WTC11 (cell line): ENCODE data around the gene MAP7D3. TPM values are rescaled to one million over a fixed set of nuclear protein-coding genes. Genes with fewer than 3 reads are reported as not detected.

Source experiments
- ATAC-seq: fragments of 200-7000 bp; cut with Tn5 transposase; 2 replicates; pipeline ENCODE4 v1.10.0; 2021; ENCODE audit warnings: mild to moderate bottlenecking, moderate library complexity
- CTCF ChIA-PET: fragments of 300-600 bp; sonication (Branson Sonifier 250); formaldehyde crosslinking; loops from one replicate; lab custom pipeline; 2021; ENCODE audit warnings: antibody characterized with exemption; lab: Charles Lee
- POLR2A ChIA-PET: fragments of 350-600 bp; sonication (Branson Sonifier 250); formaldehyde crosslinking; loops from one replicate; lab custom pipeline; 2021; ENCODE audit warnings: antibody characterized with exemption; lab: Charles Lee
- DNase-seq: peaks from one replicate; pipeline ENCODE4 v3.0.0; 2021; ENCODE audit warnings: low spot score
- H3K27ac Mint-ChIP-seq: 2 replicates; pipeline ENCODE4 v1.8.0; 2021; ENCODE audit warnings: mixed read lengths
- H3K27me3 Mint-ChIP-seq: 2 replicates; pipeline ENCODE4 v1.8.0; 2021; ENCODE audit warnings: low read depth, mild to moderate bottlenecking, moderate library complexity, mixed read lengths
- H3K36me3 Mint-ChIP-seq: 2 replicates; pipeline ENCODE4 v1.8.0; 2021; ENCODE audit warnings: mixed read lengths
- H3K4me1 Mint-ChIP-seq: 2 replicates; pipeline ENCODE4 v1.8.0; 2022; ENCODE audit warnings: mixed read lengths
- H3K4me3 Mint-ChIP-seq: 2 replicates; pipeline ENCODE4 v1.8.0; 2021; ENCODE audit warnings: mild to moderate bottlenecking, moderate library complexity, mixed read lengths
- H3K9me3 Mint-ChIP-seq: 2 replicates; pipeline ENCODE4 v1.8.0; 2021; ENCODE audit warnings: mixed read lengths
- EMX1 ChIP-seq: fragments of 250-450 bp; sonication (Bioruptor Pico); IDR thresholded peaks from 2 replicates; pipeline ENCODE4 v1.8.0; 2021; ENCODE audit warnings: mild to moderate bottlenecking
- FOXK1 ChIP-seq: sonication (generic); formaldehyde crosslinking; IDR thresholded peaks from 2 replicates; pipeline ENCODE4 v1.8.0; 2022; ENCODE audit warnings: mild to moderate bottlenecking, moderate library complexity, missing genetic modification reagents
- JUN ChIP-seq: sonication (generic); formaldehyde crosslinking; IDR thresholded peaks from 2 replicates; pipeline ENCODE4 v1.8.0; 2023; ENCODE audit warnings: mild to moderate bottlenecking, missing genetic modification reagents
- NFATC4 ChIP-seq: fragments of 250-450 bp; sonication (Bioruptor Pico); IDR thresholded peaks from 2 replicates; pipeline ENCODE4 v1.9.0; 2021; ENCODE audit warnings: mild to moderate bottlenecking
- PRRX2 ChIP-seq: fragments of 250-450 bp; sonication (Bioruptor Pico); IDR thresholded peaks from 2 replicates; pipeline ENCODE4 v1.8.0; 2021; ENCODE audit warnings: mild to moderate bottlenecking
- ZNF219 ChIP-seq: sonication (generic); formaldehyde crosslinking; IDR thresholded peaks from 2 replicates; pipeline ENCODE4 v1.8.0; 2023; ENCODE audit warnings: missing genetic modification reagents, mild to moderate bottlenecking, borderline replicate concordance
- ZNF263 ChIP-seq: sonication (generic); formaldehyde crosslinking; IDR thresholded peaks from 2 replicates; pipeline ENCODE4 v1.8.1; 2022; ENCODE audit warnings: low read depth, mild to moderate bottlenecking, moderate library complexity, missing genetic modification reagents
- ZNF416 ChIP-seq: fragments of 250-450 bp; sonication (Bioruptor Pico); IDR thresholded peaks from 2 replicates; pipeline ENCODE4 v1.9.0; 2021; ENCODE audit warnings: mild to moderate bottlenecking, inconsistent platforms
- total RNA-seq: library from RNA; stranded (reverse); gene quantifications from 3 replicates; pipeline ENCODE4 v1.2.3, GENCODE V29; 2021
- TF ChIP-seq, protein P1 (sequence below): sonication (generic); formaldehyde crosslinking; IDR thresholded peaks from 2 replicates; pipeline ENCODE4 v1.8.0; 2022; ENCODE audit warnings: missing genetic modification reagents
- TF ChIP-seq, protein P2 (sequence below): sonication (generic); formaldehyde crosslinking; IDR thresholded peaks from 2 replicates; pipeline ENCODE4 v1.8.1; 2023; ENCODE audit warnings: mild to moderate bottlenecking, missing genetic modification reagents, moderate library complexity
- TF ChIP-seq, protein P3 (sequence below): sonication (generic); formaldehyde crosslinking; IDR thresholded peaks from 2 replicates; pipeline ENCODE4 v1.8.1; 2023; ENCODE audit warnings: mild to moderate bottlenecking, missing genetic modification reagents
- TF ChIP-seq, protein P4 (sequence below): fragments of 250-450 bp; sonication (Bioruptor Pico); conservative IDR thresholded peaks from 2 replicates; pipeline ENCODE4 v1.9.0; 2021; ENCODE audit warnings: mild to moderate bottlenecking
- TF ChIP-seq, protein P5 (sequence below): fragments of 200-600 bp; IDR thresholded peaks from 2 replicates; pipeline ENCODE4 v1.8.0; 2022; ENCODE audit warnings: antibody characterized with exemption
- TF ChIP-seq, protein P6 (sequence below): sonication (generic); formaldehyde crosslinking; IDR thresholded peaks from 2 replicates; pipeline ENCODE4 v1.8.0; 2023; ENCODE audit warnings: missing genetic modification reagents, mild to moderate bottlenecking, borderline replicate concordance
- TF ChIP-seq, protein P7 (sequence below): sonication (generic); formaldehyde crosslinking; IDR thresholded peaks from 2 replicates; pipeline ENCODE4 v1.8.0; 2023; ENCODE audit warnings: mild to moderate bottlenecking, missing genetic modification reagents

Gene MAP7D3
- total RNA-seq, 1 experiment from 2014 or later = 12.3 TPM

DNA sequence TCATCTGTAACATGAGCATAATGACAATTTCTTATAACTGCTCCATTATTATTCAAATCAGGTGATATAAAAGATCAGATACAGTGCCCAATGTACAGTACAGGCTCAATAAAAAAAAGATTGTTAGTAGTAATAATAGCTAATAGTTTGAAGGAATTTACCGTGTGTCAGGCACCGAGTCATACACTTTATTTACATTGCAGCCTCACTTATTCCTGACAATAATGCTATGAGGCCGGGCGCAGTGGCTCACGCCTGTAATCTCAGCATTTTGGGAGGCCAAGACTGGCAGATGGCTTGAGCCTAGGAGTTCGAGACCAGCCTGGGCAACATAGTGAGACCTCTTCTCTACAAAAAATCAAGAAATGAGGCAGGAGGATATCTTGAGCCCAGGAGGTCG, 10.1 kb upstream of the MAP7D3 start:
- ATAC-seq = no peak
- Mint-ChIP-seq H3K36me3 (no peaks in the 10 kb centered on the region), H3K4me1 (peaks cover 10% of the 10 kb centered on the region), H3K4me3 (no peak overlapping the region), H3K27me3 (no peaks in the 10 kb centered on the region), H3K9me3 (no peaks in the 10 kb centered on the region), H3K27ac (no peak overlapping the region)
- DNase-seq = no peak
- TF ChIP-seq, protein P1, sequence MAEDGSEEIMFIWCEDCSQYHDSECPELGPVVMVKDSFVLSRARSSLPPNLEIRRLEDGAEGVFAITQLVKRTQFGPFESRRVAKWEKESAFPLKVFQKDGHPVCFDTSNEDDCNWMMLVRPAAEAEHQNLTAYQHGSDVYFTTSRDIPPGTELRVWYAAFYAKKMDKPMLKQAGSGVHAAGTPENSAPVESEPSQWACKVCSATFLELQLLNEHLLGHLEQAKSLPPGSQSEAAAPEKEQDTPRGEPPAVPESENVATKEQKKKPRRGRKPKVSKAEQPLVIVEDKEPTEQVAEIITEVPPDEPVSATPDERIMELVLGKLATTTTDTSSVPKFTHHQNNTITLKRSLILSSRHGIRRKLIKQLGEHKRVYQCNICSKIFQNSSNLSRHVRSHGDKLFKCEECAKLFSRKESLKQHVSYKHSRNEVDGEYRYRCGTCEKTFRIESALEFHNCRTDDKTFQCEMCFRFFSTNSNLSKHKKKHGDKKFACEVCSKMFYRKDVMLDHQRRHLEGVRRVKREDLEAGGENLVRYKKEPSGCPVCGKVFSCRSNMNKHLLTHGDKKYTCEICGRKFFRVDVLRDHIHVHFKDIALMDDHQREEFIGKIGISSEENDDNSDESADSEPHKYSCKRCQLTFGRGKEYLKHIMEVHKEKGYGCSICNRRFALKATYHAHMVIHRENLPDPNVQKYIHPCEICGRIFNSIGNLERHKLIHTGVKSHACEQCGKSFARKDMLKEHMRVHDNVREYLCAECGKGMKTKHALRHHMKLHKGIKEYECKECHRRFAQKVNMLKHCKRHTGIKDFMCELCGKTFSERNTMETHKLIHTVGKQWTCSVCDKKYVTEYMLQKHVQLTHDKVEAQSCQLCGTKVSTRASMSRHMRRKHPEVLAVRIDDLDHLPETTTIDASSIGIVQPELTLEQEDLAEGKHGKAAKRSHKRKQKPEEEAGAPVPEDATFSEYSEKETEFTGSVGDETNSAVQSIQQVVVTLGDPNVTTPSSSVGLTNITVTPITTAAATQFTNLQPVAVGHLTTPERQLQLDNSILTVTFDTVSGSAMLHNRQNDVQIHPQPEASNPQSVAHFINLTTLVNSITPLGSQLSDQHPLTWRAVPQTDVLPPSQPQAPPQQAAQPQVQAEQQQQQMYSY (CRISPR knock-in tag) = no peak
- TF ChIP-seq PRRX2 (CRISPR knock-in tag) = no peak
- TF ChIP-seq ZNF263 (CRISPR knock-in tag) = no peak
- TF ChIP-seq JUN (CRISPR knock-in tag) = no peak
- TF ChIP-seq ZNF416 (CRISPR knock-in tag) = no peak
- TF ChIP-seq, protein P2, sequence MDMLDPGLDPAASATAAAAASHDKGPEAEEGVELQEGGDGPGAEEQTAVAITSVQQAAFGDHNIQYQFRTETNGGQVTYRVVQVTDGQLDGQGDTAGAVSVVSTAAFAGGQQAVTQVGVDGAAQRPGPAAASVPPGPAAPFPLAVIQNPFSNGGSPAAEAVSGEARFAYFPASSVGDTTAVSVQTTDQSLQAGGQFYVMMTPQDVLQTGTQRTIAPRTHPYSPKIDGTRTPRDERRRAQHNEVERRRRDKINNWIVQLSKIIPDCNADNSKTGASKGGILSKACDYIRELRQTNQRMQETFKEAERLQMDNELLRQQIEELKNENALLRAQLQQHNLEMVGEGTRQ (CRISPR knock-in tag) = no peak
- no peak for TF ChIP-seq ZNF219
- TF ChIP-seq, protein P3, sequence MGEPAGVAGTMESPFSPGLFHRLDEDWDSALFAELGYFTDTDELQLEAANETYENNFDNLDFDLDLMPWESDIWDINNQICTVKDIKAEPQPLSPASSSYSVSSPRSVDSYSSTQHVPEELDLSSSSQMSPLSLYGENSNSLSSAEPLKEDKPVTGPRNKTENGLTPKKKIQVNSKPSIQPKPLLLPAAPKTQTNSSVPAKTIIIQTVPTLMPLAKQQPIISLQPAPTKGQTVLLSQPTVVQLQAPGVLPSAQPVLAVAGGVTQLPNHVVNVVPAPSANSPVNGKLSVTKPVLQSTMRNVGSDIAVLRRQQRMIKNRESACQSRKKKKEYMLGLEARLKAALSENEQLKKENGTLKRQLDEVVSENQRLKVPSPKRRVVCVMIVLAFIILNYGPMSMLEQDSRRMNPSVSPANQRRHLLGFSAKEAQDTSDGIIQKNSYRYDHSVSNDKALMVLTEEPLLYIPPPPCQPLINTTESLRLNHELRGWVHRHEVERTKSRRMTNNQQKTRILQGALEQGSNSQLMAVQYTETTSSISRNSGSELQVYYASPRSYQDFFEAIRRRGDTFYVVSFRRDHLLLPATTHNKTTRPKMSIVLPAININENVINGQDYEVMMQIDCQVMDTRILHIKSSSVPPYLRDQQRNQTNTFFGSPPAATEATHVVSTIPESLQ (CRISPR knock-in tag) = no peak
- ChIA-PET CTCF (no interaction called here), POLR2A (no interaction called here)

DNA sequence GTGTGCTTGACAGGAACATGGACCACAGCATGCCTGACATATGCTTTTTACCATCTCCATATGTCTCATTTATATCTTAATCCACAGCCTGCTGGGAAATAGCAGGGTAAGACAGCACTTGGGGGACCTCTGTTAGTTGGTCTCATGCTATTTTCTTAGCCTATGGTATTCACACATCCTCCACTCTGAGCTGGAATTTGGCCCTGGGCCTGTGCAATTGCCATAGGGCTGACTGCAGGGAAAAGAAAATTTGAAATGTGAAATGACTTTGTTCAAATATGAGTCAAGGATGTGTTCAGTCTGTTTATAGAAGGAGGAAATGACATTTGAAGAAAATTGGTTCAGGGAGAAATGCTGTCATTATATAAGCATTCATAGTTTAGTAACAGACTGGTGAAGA, 9.6 kb upstream of the MAP7D3 start:
- H3K27me3 Mint-ChIP-seq = no peaks in the 10 kb centered on the region
- no peak for ATAC-seq
- H3K9me3 Mint-ChIP-seq = no peaks in the 10 kb centered on the region
- no peak overlapping the region for H3K27ac Mint-ChIP-seq
- peaks cover 13% of the 10 kb centered on the region for H3K4me1 Mint-ChIP-seq
- POLR2A ChIA-PET = no interaction called here
- no peaks in the 10 kb centered on the region for H3K36me3 Mint-ChIP-seq
- no peak overlapping the region for H3K4me3 Mint-ChIP-seq
- no peak for DNase-seq
- CTCF ChIA-PET = no interaction called here
- TF ChIP-seq FOXK1 (CRISPR knock-in tag) (no peak), EMX1 (CRISPR knock-in tag) (no peak), NFATC4 (CRISPR knock-in tag) (no peak)
- TF ChIP-seq, protein P4, sequence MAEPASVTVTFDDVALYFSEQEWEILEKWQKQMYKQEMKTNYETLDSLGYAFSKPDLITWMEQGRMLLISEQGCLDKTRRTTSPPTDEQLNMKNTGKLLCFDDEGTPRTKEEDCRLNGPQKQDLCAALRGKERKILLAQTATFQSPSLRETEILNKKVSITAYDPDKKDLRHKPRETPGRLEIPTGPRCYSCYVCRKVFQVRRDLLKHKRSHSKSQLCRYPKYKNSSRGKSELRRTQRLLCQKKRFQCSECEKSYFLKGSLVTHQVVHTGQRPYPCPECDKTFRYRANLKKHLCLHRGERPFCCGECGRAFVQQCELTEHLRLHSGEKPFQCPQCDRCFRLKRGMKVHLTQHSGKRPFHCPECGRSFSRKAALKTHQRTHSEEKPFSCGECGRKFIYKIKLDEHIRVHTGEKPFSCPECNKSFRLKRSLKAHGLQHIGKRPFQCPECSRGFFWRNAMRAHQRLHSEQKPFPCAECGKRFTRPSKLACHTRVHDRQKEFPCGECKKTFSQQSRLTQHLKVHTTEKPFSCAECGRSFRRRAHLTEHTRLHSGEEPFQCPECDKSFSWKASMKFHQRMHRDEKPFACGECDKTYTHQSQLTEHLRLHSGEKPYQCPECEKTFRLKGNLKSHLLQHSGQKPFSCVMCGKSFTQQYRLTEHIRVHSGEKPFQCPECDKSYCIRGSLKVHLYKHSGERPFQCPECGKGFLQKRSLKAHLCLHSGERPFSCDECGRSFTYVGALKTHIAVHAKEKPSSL (CRISPR knock-in tag) = no peak
- TF ChIP-seq, protein P5, sequence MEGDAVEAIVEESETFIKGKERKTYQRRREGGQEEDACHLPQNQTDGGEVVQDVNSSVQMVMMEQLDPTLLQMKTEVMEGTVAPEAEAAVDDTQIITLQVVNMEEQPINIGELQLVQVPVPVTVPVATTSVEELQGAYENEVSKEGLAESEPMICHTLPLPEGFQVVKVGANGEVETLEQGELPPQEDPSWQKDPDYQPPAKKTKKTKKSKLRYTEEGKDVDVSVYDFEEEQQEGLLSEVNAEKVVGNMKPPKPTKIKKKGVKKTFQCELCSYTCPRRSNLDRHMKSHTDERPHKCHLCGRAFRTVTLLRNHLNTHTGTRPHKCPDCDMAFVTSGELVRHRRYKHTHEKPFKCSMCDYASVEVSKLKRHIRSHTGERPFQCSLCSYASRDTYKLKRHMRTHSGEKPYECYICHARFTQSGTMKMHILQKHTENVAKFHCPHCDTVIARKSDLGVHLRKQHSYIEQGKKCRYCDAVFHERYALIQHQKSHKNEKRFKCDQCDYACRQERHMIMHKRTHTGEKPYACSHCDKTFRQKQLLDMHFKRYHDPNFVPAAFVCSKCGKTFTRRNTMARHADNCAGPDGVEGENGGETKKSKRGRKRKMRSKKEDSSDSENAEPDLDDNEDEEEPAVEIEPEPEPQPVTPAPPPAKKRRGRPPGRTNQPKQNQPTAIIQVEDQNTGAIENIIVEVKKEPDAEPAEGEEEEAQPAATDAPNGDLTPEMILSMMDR = no peak
- TF ChIP-seq, protein P6, sequence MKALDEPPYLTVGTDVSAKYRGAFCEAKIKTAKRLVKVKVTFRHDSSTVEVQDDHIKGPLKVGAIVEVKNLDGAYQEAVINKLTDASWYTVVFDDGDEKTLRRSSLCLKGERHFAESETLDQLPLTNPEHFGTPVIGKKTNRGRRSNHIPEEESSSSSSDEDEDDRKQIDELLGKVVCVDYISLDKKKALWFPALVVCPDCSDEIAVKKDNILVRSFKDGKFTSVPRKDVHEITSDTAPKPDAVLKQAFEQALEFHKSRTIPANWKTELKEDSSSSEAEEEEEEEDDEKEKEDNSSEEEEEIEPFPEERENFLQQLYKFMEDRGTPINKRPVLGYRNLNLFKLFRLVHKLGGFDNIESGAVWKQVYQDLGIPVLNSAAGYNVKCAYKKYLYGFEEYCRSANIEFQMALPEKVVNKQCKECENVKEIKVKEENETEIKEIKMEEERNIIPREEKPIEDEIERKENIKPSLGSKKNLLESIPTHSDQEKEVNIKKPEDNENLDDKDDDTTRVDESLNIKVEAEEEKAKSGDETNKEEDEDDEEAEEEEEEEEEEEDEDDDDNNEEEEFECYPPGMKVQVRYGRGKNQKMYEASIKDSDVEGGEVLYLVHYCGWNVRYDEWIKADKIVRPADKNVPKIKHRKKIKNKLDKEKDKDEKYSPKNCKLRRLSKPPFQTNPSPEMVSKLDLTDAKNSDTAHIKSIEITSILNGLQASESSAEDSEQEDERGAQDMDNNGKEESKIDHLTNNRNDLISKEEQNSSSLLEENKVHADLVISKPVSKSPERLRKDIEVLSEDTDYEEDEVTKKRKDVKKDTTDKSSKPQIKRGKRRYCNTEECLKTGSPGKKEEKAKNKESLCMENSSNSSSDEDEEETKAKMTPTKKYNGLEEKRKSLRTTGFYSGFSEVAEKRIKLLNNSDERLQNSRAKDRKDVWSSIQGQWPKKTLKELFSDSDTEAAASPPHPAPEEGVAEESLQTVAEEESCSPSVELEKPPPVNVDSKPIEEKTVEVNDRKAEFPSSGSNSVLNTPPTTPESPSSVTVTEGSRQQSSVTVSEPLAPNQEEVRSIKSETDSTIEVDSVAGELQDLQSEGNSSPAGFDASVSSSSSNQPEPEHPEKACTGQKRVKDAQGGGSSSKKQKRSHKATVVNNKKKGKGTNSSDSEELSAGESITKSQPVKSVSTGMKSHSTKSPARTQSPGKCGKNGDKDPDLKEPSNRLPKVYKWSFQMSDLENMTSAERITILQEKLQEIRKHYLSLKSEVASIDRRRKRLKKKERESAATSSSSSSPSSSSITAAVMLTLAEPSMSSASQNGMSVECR (CRISPR knock-in tag) = no peak
- TF ChIP-seq, protein P2 (CRISPR knock-in tag) = no peak
- TF ChIP-seq, protein P7, sequence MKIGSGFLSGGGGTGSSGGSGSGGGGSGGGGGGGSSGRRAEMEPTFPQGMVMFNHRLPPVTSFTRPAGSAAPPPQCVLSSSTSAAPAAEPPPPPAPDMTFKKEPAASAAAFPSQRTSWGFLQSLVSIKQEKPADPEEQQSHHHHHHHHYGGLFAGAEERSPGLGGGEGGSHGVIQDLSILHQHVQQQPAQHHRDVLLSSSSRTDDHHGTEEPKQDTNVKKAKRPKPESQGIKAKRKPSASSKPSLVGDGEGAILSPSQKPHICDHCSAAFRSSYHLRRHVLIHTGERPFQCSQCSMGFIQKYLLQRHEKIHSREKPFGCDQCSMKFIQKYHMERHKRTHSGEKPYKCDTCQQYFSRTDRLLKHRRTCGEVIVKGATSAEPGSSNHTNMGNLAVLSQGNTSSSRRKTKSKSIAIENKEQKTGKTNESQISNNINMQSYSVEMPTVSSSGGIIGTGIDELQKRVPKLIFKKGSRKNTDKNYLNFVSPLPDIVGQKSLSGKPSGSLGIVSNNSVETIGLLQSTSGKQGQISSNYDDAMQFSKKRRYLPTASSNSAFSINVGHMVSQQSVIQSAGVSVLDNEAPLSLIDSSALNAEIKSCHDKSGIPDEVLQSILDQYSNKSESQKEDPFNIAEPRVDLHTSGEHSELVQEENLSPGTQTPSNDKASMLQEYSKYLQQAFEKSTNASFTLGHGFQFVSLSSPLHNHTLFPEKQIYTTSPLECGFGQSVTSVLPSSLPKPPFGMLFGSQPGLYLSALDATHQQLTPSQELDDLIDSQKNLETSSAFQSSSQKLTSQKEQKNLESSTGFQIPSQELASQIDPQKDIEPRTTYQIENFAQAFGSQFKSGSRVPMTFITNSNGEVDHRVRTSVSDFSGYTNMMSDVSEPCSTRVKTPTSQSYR (CRISPR knock-in tag) = no peak
